ENCODE results near the gene IL1RAPL2. TPM values are rescaled to one million over a fixed set of nuclear protein-coding genes. Genes with fewer than 3 reads are reported as not detected.

IL1RAPL2 gene
- polyA plus RNA-seq, 1 of the 3 experiments (the other 2 are of a cell fraction), result 0.13 TPM

- Histone ChIP-seq H3K27ac (ENCODE audit: low read depth in 2 of 2, low read length in 1 of 2) (0 out of 4 replicates have a peak overlapping the region, but pooled peaks of 1 of the 2 experiments have one; percentile 3), H3K79me2 (ENCODE audit: insufficient read depth) (no peaks in the 10 kb centered on the region), H3F3A (replicated peaks; ENCODE audit: insufficient read depth) (no peaks in the 10 kb centered on the region), H3K9me3 (no peaks in the 10 kb centered on the region), H3K27me3 (ENCODE audit: insufficient read depth) (no peaks in the 10 kb centered on the region), H3K9ac (no peak overlapping the region), H2AFZ (ENCODE audit: low read depth) (no peak overlapping the region), H3K9me2 (no peaks in the 10 kb centered on the region), H3K4me1 (ENCODE audit: control insufficient read depth in 1 of 2, insufficient read depth in 2 of 2, low read depth in 1 of 2, low read length in 1 of 2) (no peaks in the 10 kb centered on the region), H4K20me1 (ENCODE audit: insufficient read depth) (no peaks in the 10 kb centered on the region), H3K4me3 (ENCODE audit: low read depth in 2 of 2, low read length in 1 of 2) (no peak overlapping the region), H3K36me3 (replicated peaks in 1 of 2; ENCODE audit: control insufficient read depth in 1 of 2, insufficient read depth in 2 of 2, low read length in 1 of 2) (no peaks in the 10 kb centered on the region), H3K4me2 (no peak overlapping the region)
- ChIA-PET POLR2A (no interaction called here), CTCF (no interaction called here)
- no peak for DNase-seq
- 8% methylated on average over 1 of the region's 1 CpG for WGBS (ENCODE audit: low lambda C conversion rate)
- TF ChIP-seq POLR2AphosphoS5 (IDR thresholded peaks at IDR 0.05; ENCODE audit: low read depth, low read length), result no peak
- TF ChIP-seq FOXM1 (IDR thresholded peaks at IDR 0.05; ENCODE audit: low read depth), result no peak
- no peak for TF ChIP-seq NFIC (IDR thresholded peaks at IDR 0.05; ENCODE audit: borderline replicate concordance)
- no peak for TF ChIP-seq RFX5 (IDR thresholded peaks at IDR 0.05; ENCODE audit: low read length)
- TF ChIP-seq SMC3 (IDR thresholded peaks at IDR 0.05; ENCODE audit: low read depth, low read length), result no peak
- TF ChIP-seq GABPA (IDR thresholded peaks at IDR 0.05; ENCODE audit: low read depth), result no peak
- no peak for TF ChIP-seq RAD21 (IDR thresholded peaks at IDR 0.05; ENCODE audit: low read length)
- no peak for TF ChIP-seq YY1 (IDR thresholded peaks at IDR 0.05; ENCODE audit: low read depth)
- TF ChIP-seq TEAD4 (IDR thresholded peaks at IDR 0.05; ENCODE audit: borderline replicate concordance, insufficient read depth), result no peak
- no peak for TF ChIP-seq RXRA (IDR thresholded peaks at IDR 0.05; ENCODE audit: borderline replicate concordance, low read depth)
- TF ChIP-seq PBX3 (IDR thresholded peaks at IDR 0.05), result no peak
- no peak for TF ChIP-seq JUND (IDR thresholded peaks at IDR 0.05)
- no peak for TF ChIP-seq USF2 (IDR thresholded peaks at IDR 0.05; ENCODE audit: borderline replicate concordance, low read depth, low read length)
- TF ChIP-seq MXI1 (IDR thresholded peaks at IDR 0.05; ENCODE audit: low read depth, low read length), result no peak
- TF ChIP-seq IRF3 (IDR thresholded peaks at IDR 0.05; ENCODE audit: low read depth, low read length), result no peak
- no peak for TF ChIP-seq SIN3A (IDR thresholded peaks at IDR 0.05; ENCODE audit: borderline replicate concordance, low read depth, low read length)
- TF ChIP-seq EP300 (IDR thresholded peaks at IDR 0.05; ENCODE audit: borderline replicate concordance in 1 of 2, low read depth in 1 of 2, low read length in 1 of 2), result no peak
These were observed 998.5 kb downstream of the IL1RAPL2 start for GRCh38 chrX:105564501-105564900.

GRCh38 chrX:105565856-105566255 lies 999.9 kb downstream of the IL1RAPL2 start:
- no peaks in the 10 kb centered on the region for H4K20me1 ChIP-seq (ENCODE audit: insufficient read depth)
- no peak overlapping the region for H2AFZ ChIP-seq (ENCODE audit: low read depth)
- H3K4me3 ChIP-seq (ENCODE audit: low read depth in 2 of 2, low read length in 1 of 2), result no peak overlapping the region
- H3K9ac ChIP-seq, result no peak overlapping the region
- H3K4me1 ChIP-seq (ENCODE audit: control insufficient read depth in 1 of 2, insufficient read depth in 2 of 2, low read depth in 1 of 2, low read length in 1 of 2), result no peaks in the 10 kb centered on the region
- no peaks in the 10 kb centered on the region for H3K27me3 ChIP-seq (ENCODE audit: insufficient read depth)
- POLR2A ChIA-PET, result no interaction called here
- no peaks in the 10 kb centered on the region for H3K79me2 ChIP-seq (ENCODE audit: insufficient read depth)
- no peak overlapping the region for H3K27ac ChIP-seq (ENCODE audit: low read depth in 2 of 2, low read length in 1 of 2)
- H3F3A ChIP-seq (replicated peaks; ENCODE audit: insufficient read depth), result no peaks in the 10 kb centered on the region
- WGBS (ENCODE audit: low lambda C conversion rate), result 23% methylated on average over 2 of the region's 2 CpGs
- no peaks in the 10 kb centered on the region for H3K36me3 ChIP-seq (replicated peaks in 1 of 2; ENCODE audit: control insufficient read depth in 1 of 2, insufficient read depth in 2 of 2, low read length in 1 of 2)
- CTCF ChIA-PET, result no interaction called here
- no peaks in the 10 kb centered on the region for H3K9me2 ChIP-seq
- no peaks in the 10 kb centered on the region for H3K9me3 ChIP-seq
- no peak overlapping the region for H3K4me2 ChIP-seq
- no peak for DNase-seq
- TF ChIP-seq GABPA (IDR thresholded peaks at IDR 0.05; ENCODE audit: low read depth) (no peak), YY1 (IDR thresholded peaks at IDR 0.05; ENCODE audit: low read depth) (no peak), PBX3 (IDR thresholded peaks at IDR 0.05) (no peak), ZBTB33 (IDR thresholded peaks at IDR 0.05; ENCODE audit: borderline replicate concordance, low read depth) (no peak), IRF3 (IDR thresholded peaks at IDR 0.05; ENCODE audit: low read depth, low read length) (no peak), CHD2 (IDR thresholded peaks at IDR 0.05; ENCODE audit: low read length, partially characterized antibody) (no peak), ELF1 (IDR thresholded peaks at IDR 0.05) (no peak), EZH2phosphoT487 (IDR thresholded peaks at IDR 0.05; ENCODE audit: borderline replicate concordance, low read depth) (no peak), MXI1 (IDR thresholded peaks at IDR 0.05; ENCODE audit: low read depth, low read length) (no peak), FOSL2 (IDR thresholded peaks at IDR 0.05; ENCODE audit: borderline replicate concordance, low read depth) (no peak)

Data from SK-N-SH (cell line).